MM.1S (cell line): ENCODE results near the gene NRG3.

Experiments used
- DNase-seq: peaks from one replicate; pipeline ENCODE4 v3.0.0-alpha.2; 2015
- H2AFZ ChIP-seq: fragments of 300-600 bp; sonication (generic); 2 replicates; pipeline ENCODE4 v1.6.0; 2016; ENCODE audit warnings: antibody characterized with exemption, low read length
- H3F3A ChIP-seq: fragments of 300-600 bp; sonication (generic); 2 replicates; pipeline ENCODE4 v1.6.1; 2016; ENCODE audit warnings: mild to moderate bottlenecking, antibody characterized with exemption, low read length, moderate library complexity, mixed read lengths; ENCODE audit not compliant: insufficient read depth
- H3K27ac ChIP-seq: fragments of 300-600 bp; sonication (generic); 2 replicates; pipeline ENCODE4 v1.5.1; 2016; ENCODE audit warnings: mild to moderate bottlenecking, low read length
- H3K27me3 ChIP-seq: fragments of 300-600 bp; sonication (generic); replicated peaks from 2 replicates; pipeline ENCODE4 v1.6.0; 2016; ENCODE audit warnings: low read length; ENCODE audit not compliant: insufficient read depth
- H3K36me3 ChIP-seq: fragments of 300-600 bp; sonication (generic); replicated peaks from 2 replicates; pipeline ENCODE4 v1.6.1; 2016; ENCODE audit warnings: mild to moderate bottlenecking, low read length, mixed read lengths; ENCODE audit not compliant: insufficient read depth
- H3K4me1 ChIP-seq: fragments of 300-600 bp; sonication (generic); 2 replicates; pipeline ENCODE4 v1.6.1; 2016; ENCODE audit warnings: low read length, mixed read lengths
- H3K4me2 ChIP-seq: fragments of 300-600 bp; sonication (generic); 2 replicates; pipeline ENCODE4 v1.6.0; 2016; ENCODE audit warnings: low read depth, low read length
- H3K4me3 ChIP-seq: fragments of 300-600 bp; sonication (generic); 2 replicates; pipeline ENCODE4 v1.5.1; 2016; ENCODE audit warnings: low read length, mixed read lengths
- H3K79me2 ChIP-seq: fragments of 300-600 bp; sonication (generic); 2 replicates; pipeline ENCODE4 v1.6.1; 2016; ENCODE audit warnings: mixed run types, low read length, mixed read lengths
- H3K9ac ChIP-seq: fragments of 300-600 bp; sonication (generic); 2 replicates; pipeline ENCODE4 v1.6.1; 2016; ENCODE audit warnings: low read length, mixed read lengths
- H3K9me2 ChIP-seq: fragments of 300-600 bp; sonication (generic); replicated peaks from 2 replicates; pipeline ENCODE4 v1.6.1; 2016; ENCODE audit warnings: mild to moderate bottlenecking, low read length, mixed read lengths; ENCODE audit not compliant: insufficient read depth
- H3K9me3 ChIP-seq: fragments of 300-600 bp; sonication (generic); replicated peaks from 2 replicates; pipeline ENCODE4 v1.6.1; 2016; ENCODE audit warnings: mild to moderate bottlenecking, low read length, mixed read lengths; ENCODE audit not compliant: insufficient read depth
- H4K20me1 ChIP-seq: fragments of 300-600 bp; sonication (generic); 2 replicates; pipeline ENCODE4 v1.6.1; 2016; ENCODE audit warnings: mild to moderate bottlenecking, low read length, moderate library complexity, mixed read lengths; ENCODE audit not compliant: insufficient read depth
- CTCF ChIP-seq: fragments of 300-600 bp; sonication (generic); IDR thresholded peaks from 2 replicates; pipeline ENCODE4 v1.5.1; 2016; ENCODE audit warnings: antibody characterized with exemption, low read length, mixed read lengths
- EZH2 ChIP-seq: fragments of 300-600 bp; sonication (generic); optimal IDR thresholded peaks from 2 replicates; pipeline ENCODE3; 2017; ENCODE audit warnings: low read depth, mild to moderate bottlenecking, antibody characterized with exemption, low read length, mixed read lengths
- EZH2phosphoT487 ChIP-seq: fragments of 300-600 bp; sonication (generic); IDR thresholded peaks from 2 replicates; pipeline ENCODE4 v1.6.1; 2018; ENCODE audit warnings: antibody characterized with exemption, low read length

Gene NRG3

GRCh38 chr10:81918766-81919165 is 43.8 kb downstream of the NRG3 start:
- H3K9me3 ChIP-seq = no peaks in the 10 kb centered on the region
- no peak for DNase-seq
- no peak for TF ChIP-seq EZH2
- no peak for TF ChIP-seq CTCF
- TF ChIP-seq EZH2phosphoT487 = no peak
- H3K4me3 ChIP-seq = no peak overlapping the region
- no peaks in the 10 kb centered on the region for H3K27me3 ChIP-seq
- H4K20me1 ChIP-seq = no peaks in the 10 kb centered on the region
- H3K79me2 ChIP-seq = peaks cover 12% of the 10 kb centered on the region
- H3K27ac ChIP-seq = no peak overlapping the region
- H3F3A ChIP-seq = no peaks in the 10 kb centered on the region
- H3K9me2 ChIP-seq = no peaks in the 10 kb centered on the region
- no peak overlapping the region for H3K4me2 ChIP-seq
- no peak overlapping the region for H2AFZ ChIP-seq
- no peaks in the 10 kb centered on the region for H3K36me3 ChIP-seq
- H3K4me1 ChIP-seq = no peaks in the 10 kb centered on the region
- H3K9ac ChIP-seq = no peak overlapping the region

DNA sequence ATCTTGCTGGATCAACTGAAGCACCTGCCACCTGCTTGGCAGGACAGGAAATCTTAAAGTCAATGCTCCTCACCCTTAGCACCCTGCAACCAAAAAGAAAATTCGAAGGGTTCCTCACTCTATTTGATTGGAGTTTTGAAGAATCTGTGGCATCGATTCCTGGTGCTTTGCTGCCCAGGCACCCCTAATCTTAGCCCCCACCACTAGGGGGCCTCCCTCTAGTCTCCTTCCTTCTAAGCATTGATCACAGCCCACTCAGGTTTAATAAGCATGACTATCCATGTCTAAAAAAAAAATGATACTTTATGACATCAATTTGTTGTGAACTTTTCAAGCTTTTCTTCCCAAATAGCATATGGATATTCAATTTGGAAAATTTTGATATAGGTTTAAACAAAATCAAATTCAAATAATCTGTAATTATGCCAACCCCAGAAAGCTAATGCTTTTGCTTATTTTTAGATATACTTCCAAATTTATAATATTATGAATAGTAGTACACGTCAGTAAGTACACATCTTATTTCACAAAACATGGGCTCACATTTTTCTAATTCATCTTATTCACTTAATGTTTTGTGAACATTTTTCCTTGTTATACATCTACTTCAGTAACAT is 45.3 kb downstream of the NRG3 start:
- H3K27ac ChIP-seq = no peak overlapping the region
- TF ChIP-seq EZH2 (no peak), CTCF (peak; percentile 74)
- no peaks in the 10 kb centered on the region for H4K20me1 ChIP-seq
- no peaks in the 10 kb centered on the region for H3F3A ChIP-seq
- H3K36me3 ChIP-seq = no peaks in the 10 kb centered on the region
- peak; percentile 31 for DNase-seq
- H3K4me3 ChIP-seq = no peak overlapping the region
- no peak overlapping the region for H3K9ac ChIP-seq
- H3K27me3 ChIP-seq = no peaks in the 10 kb centered on the region
- H3K4me2 ChIP-seq = no peak overlapping the region
- H3K4me1 ChIP-seq = no peaks in the 10 kb centered on the region
- H3K79me2 ChIP-seq = peaks cover 19% of the 10 kb centered on the region
- no peak overlapping the region for H2AFZ ChIP-seq
- H3K9me2 ChIP-seq = no peaks in the 10 kb centered on the region
- H3K9me3 ChIP-seq = no peaks in the 10 kb centered on the region

GRCh38 chr10:81928119-81928518 is 53.1 kb downstream of the NRG3 start:
- no peak overlapping the region for H3K4me2 ChIP-seq
- H3K79me2 ChIP-seq = peaks cover 14% of the 10 kb centered on the region
- H4K20me1 ChIP-seq = no peaks in the 10 kb centered on the region
- no peaks in the 10 kb centered on the region for H3K9me3 ChIP-seq
- H3K27ac ChIP-seq = no peak overlapping the region
- no peaks in the 10 kb centered on the region for H3F3A ChIP-seq
- H2AFZ ChIP-seq = no peak overlapping the region
- no peaks in the 10 kb centered on the region for H3K4me1 ChIP-seq
- no peaks in the 10 kb centered on the region for H3K9me2 ChIP-seq
- no peaks in the 10 kb centered on the region for H3K27me3 ChIP-seq
- no peak overlapping the region for H3K9ac ChIP-seq
- DNase-seq = no peak
- TF ChIP-seq EZH2phosphoT487 (no peak), EZH2 (no peak), CTCF (no peak)
- no peak overlapping the region for H3K4me3 ChIP-seq
- H3K36me3 ChIP-seq = no peaks in the 10 kb centered on the region
